ENCODE data around the gene RTN4RL1.
"Not testable (repeated sequence)": the region's sequence is repeated elsewhere in the genome, so short reads cannot be mapped to it uniquely, and the experiment has no call there.

Gene RTN4RL1

DNA sequence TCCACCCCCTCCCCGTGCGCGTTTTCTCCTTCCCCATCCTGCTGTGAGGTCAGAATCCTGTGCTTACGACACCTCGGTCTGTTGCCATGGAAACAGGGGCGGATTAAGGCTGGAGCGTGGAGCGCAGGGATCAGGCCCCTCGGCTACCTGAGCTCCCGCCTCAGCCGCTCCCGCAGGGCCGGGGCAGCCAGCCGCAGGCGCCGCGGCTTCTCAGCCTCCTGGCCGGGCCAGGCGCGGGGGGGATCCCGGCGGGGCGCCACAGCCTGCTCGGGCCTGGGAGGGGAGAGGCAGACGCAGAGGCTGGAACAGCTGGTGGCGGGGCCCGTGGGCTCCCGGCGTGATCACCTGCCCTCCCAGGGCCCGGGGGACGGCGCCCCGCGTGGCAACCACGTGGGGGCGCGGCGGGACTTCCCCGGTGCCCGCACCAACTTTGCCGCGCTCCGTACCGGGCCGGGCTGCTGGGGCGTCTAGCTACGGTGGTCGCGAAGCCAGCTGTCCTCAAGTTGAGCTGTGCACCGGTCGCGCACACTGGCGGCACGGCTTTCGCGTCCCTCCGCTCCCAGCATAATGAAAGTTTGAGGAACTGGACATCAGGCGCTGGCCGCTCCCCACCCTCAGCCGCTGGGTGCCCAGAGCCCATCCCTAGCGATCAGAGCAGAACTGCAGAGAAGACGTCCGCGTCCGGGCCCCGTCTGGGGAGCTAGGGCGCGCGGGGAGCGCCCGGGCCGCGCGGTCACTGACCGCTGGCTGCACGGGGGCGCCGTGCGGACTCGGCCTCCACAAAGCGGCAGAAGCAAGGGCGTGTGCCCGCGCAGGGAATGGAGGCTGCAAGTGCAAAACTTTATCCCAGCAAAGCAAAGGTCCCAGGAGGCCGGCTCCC lies 1.2 kb downstream of the RTN4RL1 start:
- DNase-seq = no peak

DNA sequence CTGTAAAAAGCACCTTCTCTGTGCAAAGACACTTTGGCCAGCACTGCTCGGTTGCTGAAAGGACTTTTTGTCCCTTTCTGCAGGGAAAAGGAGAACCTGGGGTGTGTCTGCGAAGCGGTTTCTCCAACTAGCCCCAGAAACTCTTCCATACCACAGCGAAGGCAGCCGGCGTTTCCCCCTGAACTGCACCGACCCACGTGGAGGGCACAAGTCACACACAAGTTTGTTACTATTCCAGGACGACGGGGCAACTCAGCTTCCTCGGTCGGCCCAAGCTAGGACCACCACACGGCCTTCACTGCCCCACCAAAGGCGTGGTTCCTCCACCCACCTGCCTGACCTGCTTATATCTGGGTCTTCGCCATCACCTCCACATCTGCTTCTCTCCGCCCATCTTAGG lies 1.9 kb downstream of the RTN4RL1 start:
- no peak for DNase-seq

DNA sequence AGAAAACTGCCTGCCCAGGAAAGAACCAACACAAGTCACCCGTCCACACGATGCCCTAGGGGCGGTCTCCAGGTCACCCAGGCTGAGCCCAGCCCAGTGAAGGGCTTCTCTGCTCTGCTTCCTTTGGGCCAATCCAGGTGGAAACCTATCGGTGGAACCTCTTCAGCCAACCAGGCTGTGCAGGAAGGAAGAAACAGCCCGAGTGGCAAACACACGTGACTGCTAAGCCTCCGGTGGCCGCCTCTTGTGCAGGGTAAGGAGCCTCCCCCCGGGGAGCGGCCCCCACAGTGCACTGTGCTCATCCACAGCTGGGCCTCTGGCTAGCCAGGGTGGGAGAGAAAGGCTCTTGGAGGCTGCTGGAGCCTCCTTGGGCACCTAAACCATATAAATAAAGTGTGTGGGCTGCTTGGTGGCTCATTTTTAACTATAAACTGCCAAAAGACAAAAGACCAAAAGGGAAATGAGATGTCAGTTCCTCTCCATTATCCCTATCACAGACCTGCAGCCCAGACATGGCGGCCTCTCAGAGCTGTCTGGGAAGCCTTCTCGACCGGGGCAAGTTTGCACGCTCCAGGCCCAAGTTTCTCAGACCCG lies 2.4 kb downstream of the RTN4RL1 start:
- DNase-seq = no peak

DNA sequence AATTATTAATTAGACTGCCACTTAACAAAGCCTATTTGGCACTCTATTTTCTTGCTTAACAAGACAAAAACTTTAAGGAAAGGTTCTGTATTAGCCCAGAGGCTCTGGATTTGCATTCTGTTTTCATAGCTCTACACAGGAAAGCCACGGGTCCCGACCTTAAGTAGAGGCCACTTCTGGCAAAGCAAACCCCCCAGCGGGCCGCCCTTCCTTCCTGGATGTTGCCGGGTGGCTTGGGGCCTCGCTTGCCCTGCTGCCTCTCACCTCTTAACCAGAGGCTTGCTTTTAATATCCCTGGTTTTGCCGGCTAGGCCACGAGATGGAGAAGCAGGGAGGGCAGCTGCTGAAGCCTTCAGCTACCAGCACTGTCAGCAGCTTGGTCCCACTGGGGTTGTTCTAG lies 4.4 kb downstream of the RTN4RL1 start:
- no peak for DNase-seq

DNA sequence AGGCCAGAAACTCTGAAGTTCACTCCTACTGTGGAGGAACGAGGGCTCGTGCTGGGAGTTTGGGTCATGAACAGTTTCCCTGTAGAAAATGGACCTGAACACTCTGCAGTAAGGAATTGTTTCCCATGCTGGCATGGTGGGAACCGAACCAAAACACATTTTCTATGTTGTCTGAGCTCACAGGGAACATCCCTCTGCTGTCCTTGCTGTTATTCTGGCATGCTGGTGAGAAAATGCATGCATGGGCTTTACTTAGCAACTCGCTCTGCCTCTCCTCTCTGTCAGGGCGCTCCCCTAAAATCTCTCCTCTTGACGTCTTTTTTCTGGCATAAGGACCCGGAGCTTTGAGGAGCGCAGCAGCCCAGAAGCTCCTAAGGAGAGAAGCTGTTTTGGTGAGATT lies 5.4 kb downstream of the RTN4RL1 start:
- no peak for DNase-seq

DNA sequence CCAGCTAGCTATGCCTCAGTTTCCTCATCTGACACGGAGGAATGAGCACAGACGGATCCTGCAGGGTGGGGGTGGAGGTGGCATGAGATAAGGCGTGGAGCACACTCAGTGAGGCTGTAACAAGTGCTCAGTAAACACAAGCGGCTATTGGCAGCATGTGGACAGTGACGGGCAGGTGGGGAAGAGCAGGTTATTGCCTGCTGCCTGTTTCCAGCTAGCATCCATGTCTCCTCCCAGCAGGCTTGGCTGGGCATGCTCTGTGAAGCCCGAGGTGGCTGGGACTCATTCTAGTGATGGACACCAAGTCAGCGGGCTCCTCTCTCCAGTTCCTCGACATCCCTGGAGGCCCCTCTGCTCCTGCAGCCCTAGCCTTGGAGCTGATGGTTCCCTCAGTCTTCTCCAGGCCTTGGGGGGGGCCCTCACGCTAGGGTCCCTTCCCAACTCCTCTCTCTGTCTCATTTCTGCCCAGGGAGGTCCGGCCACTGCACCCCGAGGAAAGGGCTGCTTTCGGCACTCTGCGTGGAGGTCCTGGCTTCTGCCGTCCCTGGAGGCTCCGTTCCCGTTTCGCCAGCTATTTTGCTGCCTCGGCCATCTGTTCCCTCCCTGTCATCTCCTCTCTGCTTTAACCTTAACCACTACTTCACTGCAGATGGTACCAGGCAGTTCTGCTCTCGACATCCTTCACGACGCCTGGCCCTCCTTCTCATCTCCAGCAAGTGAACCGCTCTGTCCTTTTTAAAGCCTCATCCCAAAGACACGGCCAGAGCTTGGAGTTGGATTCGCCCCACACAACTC lies 6.2 kb downstream of the RTN4RL1 start:
- DNase-seq = no peak

DNA sequence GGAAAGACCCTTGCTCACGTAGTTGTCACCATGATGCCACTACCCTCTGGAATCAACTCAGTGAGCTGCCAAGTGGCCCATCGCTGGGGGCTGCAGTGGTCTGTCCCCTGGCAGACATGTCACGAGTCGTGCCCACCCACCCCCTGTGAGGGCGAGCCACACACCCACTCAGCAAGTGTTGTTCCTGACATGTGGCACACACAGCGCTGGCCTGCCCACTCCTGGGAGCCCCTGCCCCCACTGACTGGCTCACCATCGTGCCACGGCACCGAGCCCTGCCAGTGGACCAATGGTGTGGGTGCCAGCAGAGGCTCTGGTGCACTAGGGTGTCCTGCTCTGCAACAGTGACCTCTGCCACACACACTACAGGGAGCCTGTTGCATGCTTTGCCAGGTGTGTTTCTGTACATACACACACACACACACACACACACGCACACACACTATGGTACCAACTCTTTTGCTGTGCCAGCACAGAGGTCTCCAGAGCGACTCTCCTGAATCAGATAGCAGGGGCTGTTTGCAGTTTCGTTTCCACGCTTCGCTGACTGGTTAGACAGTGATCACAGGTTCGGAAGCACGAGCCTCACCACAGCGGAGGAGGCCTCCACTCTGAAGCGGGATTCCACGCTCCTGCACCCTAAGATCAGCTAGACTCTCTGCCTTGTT lies 7.7 kb downstream of the RTN4RL1 start:
- no peak for DNase-seq

DNA sequence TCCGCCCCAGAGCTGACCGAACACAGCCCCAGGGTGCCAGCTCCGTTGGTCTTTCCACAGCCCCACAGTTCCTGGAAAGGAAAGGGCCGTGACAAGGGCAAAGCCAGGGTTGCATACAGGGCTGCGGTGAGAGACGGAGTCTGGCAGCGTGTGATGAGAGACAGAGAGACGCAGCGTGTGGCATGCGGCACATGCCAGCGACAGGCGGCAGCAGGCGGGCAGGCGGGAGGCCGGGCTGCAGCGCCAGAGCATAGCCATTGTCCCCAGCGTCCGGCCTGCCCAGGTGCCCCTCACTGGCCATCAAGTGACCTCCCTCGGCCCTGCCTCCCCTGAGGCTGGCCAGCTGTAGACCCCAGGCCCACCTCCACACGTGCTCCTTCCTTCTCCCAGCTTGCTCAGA lies 8.6 kb downstream of the RTN4RL1 start:
- DNase-seq = no peak

DNA sequence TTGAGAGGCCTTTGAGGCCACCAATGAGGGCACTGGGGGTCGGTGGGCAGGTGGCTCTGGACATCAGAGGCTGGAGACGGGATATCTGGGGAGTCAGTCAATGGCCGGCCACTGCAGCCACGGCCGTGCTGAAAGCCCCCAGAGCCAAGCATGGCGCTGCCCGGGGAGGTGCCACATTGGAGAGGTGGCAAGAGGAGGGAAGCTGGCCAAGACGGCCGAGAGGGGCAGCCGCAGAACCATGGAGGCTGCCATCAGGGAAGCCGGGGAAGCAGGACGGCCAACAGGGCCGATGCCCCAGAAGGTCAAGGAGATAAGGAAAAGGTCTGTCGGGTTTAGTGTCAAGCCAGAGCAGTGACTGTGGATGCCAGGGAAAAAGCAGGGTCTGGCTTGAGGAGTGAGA lies 9.8 kb downstream of the RTN4RL1 start:
- no peak for DNase-seq

DNA sequence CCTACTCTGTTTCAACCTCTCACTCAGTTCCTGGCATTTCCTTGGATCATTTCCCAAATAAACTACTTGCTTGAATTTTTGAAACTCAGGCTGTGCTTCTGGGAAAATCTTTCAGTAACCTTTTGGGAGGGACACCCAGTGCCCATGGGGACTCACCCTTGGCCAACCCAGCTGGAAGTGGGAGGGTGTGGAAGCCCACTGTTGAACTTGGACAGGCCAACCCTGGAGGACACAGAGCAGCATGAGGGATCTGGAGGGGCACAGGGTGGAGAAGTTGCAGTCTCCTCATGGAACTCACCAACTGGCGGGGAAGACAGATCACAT lies 11.2 kb downstream of the RTN4RL1 start:
- DNase-seq = no peak

DNA sequence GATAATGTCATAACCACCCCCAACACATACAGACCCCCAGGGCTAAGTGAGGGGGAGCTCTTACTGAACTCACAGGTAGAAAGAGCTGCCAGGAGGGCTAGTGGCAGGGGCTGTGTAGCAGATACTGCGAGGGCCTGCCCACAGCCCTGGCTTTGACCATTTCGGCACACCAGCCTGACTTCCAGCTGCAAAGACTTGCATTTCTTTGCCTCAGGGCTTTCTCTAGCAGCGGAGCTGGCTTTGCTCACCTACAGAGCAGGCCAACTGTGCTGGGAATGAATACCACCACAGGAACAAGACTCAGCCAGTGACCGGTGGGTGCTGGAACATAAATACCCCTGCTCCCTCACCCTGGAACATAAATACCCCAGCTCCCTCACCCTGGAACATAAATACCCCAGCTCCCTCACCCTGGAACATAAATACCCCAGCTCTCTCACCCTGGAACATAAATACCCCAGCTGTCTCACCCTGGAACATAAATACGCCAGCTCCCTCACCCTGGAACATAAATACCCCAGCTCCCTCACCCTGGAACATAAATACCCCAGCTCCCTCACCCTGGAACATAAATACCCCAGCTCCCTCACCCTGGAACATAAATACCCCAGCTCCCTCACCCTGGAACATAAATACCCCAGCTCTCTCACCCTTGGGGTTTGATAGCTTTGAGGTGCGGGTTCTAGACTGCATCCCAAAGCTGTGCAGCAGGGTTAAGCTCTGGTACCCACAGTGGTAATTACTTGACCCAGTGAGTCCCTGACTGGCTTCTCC lies 11.7 kb downstream of the RTN4RL1 start:
- not testable (repeated sequence) for DNase-seq

DNA sequence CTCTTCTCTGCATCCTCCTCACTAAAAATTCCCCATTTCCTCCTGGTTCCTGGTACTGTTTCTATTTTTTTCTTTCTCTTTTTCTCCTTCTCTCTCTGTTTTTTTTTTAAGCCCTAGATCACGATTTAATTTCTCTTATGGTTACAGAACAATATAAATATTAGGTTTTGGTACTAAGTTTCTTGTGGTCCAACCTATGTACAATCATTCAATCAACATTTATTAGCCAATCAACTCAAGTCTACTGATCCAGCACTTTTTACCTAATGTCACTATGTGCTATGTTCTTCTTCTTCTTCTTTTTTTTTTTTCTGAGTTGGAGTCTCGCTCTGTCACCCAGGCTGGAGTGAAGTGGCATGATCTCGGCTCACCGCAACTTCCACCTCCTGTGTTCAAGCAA lies 12.6 kb downstream of the RTN4RL1 start:
- DNase-seq = no peak

DNA sequence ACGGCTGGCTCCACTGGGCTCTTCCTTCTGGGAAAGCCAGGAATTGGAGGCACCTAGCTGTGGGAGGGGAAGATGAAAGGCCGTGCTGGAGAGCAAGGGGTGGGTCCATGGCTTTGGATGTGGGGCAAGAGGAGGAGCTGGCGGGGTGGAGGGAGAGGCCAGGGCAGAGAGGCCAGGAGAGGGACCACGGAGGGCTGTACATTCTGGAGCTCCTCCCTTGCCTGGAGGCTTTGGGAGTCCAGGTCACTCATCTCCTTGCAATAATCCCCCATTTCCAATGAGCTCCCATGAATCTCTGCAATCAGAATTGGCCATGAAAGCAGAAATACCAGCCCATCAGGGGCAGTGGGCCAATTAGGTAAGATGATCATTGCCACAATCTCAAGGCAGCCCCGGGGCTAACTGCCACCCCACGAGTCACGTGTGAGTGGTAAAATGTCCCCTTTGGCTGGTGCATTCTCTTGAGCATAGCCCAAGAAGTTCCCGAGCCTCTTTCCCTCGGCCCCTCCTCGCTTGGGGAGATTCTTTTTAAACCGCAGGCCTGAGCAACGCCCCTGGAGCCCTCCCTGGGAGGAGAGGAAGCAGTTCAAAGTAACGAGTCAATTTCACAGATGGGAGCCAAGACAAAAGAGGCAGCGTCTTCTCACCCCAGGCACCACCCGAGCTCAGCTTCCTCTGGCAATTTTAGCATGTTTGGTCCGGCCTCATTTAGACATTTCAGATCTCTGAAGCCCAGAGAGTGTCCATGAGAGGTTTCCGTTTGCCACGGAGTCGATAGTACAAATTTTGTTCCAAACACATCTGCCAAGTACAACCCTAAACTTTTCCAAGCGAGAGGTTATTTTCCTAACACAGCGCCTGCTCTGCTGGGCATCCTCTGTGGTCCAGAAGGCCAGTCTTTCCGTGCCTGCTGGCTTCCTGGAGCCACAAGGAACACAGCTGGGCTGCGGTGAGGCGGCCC lies 13.4 kb downstream of the RTN4RL1 start:
- no peak for DNase-seq

DNA sequence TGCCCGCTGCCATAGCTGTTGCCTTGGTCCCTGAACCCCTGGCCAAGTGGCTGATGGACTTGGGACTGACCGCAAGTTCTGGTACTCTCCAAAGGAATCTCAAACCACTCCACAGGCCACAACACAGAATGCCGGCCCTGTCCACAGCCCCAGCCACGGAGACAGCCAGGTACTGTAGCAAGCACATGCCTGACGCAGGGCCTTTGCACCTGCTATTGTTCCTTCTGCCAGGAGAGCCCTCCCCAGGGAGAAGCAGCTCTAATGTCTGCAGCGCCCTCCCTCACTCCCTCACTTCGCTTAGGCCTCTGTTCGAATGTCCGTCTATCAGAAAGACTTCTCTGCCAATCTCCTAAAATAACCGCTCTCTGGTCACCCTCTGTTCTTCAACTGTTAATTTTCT lies 15.4 kb downstream of the RTN4RL1 start:
- DNase-seq = no peak

DNA sequence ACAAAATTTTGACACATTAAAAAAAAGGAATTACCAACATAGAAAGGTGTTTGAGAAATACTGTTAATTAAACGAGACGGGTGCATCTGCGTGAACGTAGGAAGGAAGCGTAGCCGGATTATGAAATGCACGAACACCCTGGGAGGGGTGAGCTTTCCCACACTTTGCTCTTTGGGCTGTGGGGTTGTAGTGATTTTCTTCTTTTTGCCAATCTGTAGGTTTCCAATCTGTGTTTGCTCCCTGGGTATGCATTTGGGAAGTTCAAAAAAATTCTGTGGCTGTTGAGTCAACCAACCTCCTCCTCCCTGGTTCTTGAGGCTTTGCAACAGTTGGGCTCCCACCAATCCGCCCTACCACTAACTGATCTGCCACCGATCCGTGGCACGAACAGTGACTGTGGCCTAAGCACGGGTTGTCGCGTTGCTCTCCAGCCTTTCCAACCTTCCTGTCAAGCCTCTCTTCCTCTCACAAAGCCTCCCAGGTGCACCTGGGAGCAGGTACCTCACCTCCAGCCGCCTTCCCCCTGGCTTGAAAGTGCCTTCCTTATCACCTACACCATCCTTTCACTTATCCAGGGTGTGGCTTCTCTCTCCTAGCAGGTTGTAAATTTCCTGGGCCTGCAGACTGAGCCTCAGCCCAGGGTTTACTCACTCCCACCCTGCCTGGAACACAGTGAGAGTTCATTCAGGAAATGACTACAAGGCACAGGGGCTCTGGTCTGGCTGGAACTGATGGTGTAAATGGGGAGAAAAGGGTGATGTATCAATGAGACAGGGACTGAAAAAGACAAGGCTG lies 16.6 kb downstream of the RTN4RL1 start:
- no peak for DNase-seq

DNA sequence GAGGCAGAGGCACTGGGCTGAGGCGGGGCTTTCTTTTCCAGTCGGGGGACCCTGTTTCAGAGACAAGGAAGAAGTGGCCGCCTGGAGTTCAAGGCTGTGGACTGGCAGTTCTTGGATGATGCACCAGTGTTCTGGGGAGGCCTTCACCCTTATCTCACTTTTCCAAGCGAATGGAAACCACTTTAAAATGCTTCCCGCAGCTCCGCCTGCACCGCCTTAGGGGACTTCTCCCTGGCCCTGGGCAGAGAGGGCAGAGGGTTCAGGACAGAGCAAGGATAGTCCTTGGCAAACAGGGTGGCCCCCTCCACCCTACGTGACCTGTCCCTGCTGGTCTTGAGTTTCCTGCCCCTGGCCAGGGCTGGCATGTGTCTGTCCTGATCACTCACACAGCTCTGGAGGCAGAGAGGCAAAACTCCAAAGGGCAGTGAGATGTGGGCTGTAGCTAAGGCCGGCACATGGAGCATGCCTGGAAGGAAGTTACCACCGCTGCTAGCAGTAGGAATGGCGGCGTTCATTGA lies 20.6 kb downstream of the RTN4RL1 start:
- no peak for DNase-seq

DNA sequence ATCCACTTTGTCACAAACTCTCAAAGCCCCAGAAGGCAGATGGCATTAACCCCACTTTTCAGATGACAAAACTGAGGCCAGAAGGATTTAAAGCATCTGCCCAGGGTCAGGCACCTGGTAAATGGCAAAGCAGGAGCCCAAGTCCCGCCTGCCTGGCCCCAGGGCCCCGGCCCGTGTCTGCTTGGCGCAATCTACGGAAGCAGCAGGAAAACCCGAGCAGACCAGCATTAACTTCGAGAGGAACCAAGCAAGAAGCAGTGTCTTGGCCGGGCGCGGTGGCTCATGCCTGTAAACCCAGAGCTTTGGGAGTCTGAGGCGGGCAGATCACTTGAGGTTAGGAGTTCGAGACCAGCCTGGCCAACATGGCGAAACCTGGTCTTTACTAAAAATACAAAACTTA lies 21.6 kb downstream of the RTN4RL1 start:
- DNase-seq = no peak

DNA sequence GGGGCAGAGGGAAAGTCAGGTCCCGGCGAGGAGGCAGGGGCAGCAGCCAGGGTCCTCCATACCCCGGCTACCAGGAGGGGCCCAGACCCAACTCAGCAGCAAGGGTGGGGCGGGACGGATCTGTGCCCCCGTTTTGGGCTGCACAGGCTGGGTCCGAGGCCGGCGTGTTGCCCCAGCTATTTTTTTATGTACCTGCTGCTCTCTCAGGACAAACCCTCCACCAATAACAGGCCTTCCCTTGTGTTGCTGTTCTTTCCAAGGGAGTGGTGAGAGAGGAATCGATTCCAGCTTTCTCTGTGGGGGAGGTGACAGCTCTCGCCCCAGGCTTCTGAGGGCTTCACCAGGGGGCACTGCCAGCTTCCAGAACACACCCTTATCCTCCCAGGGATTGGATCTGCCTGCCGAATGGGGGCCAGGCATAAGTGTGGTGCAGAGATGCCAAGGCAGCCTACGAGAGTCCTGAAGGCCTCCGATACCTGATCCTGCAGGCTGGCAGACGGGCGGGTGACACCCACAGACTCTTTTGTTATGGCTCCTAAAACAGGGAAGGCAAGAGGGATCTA lies 22.3 kb downstream of the RTN4RL1 start:
- no peak for DNase-seq

DNA sequence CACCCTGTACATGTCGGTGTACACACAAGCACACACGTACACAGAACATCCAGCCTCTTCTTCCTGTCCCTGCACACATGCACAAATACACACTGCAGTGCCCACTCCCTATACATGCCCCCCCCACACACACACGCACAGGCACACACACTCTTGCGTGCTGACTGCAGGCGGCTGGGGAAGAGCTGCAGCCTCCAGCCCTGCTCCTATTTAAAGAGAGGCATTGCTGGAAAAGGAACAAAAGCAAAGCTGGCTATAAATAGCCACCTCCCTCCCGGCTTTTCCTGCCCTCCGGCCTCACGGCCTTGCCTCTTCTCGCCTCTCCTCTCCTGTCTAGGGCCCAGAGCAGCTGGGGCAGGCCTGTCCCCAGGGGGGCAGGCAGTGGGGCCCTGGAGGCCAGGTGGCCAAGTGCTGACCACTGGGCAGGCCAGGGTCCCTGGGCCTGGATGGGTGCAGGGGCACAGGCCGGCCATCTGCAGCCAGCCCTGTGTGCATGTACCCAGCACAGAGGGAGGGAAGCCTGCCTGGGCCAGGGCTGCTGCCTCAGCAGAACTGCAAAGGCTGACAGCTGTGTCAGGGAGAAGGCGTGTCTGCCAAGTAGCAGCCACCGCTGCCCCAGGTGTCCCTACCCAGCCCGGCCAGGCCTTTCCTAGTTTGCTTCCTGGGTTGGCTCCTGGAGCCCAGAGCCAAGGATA lies 25.4 kb downstream of the RTN4RL1 start:
- no peak for DNase-seq
